Measurements from ENCODE around the gene SOCS1.

GRCh38 chr16:11268921-11269375 is 12.9 kb upstream of the SOCS1 start, which contains the start of gene TNP2:
- TF ChIP-seq CTCF (conservative IDR thresholded peaks at IDR 0.05; ENCODE audit: low read depth in 2 of 2) (no peak), EZH2phosphoT487 (IDR thresholded peaks at IDR 0.05; ENCODE audit: unreplicated experiment) (no peak)
